KMS-11 (cell line): ENCODE results near the gene AP4S1.

Source experiments
- H2AFZ ChIP-seq: fragments of 200-600 bp; sonication (generic); 2 replicates; pipeline ENCODE4 v1.6.1; 2016; ENCODE audit warnings: antibody characterized with exemption, mixed run types, low read depth
- H3K27ac ChIP-seq: fragments of 200-600 bp; sonication (generic); 2 replicates; pipeline ENCODE4 v1.6.1; 2016; ENCODE audit warnings: mild to moderate bottlenecking, mixed run types
- H3K27me3 ChIP-seq: fragments of 200-600 bp; sonication (generic); 2 replicates; pipeline ENCODE4 v1.6.1; 2017; ENCODE audit warnings: mild to moderate bottlenecking, low read depth, mixed run types, moderate library complexity; ENCODE audit not compliant: insufficient read depth
- H3K36me3 ChIP-seq: fragments of 200-600 bp; sonication (generic); 2 replicates; pipeline ENCODE4 v1.6.1; 2017; ENCODE audit warnings: mild to moderate bottlenecking, mixed run types; ENCODE audit not compliant: insufficient read depth
- H3K4me1 ChIP-seq: fragments of 200-600 bp; sonication (generic); 2 replicates; pipeline ENCODE4 v1.6.1; 2016; ENCODE audit warnings: mild to moderate bottlenecking, low read depth, mixed run types; ENCODE audit not compliant: poor library complexity, severe bottlenecking
- H3K4me2 ChIP-seq: fragments of 200-600 bp; sonication (generic); 2 replicates; pipeline ENCODE4 v1.7.0; 2016; ENCODE audit warnings: mild to moderate bottlenecking, mixed run types
- H3K4me3 ChIP-seq: fragments of 200-600 bp; sonication (generic); IDR thresholded peaks from 2 replicates; pipeline ENCODE4 v1.6.1; 2017; ENCODE audit warnings: low read depth, low read length, mixed read lengths; ENCODE audit not compliant: insufficient read depth
- H3K79me2 ChIP-seq: fragments of 200-600 bp; sonication (generic); 2 replicates; pipeline ENCODE4 v1.6.1; 2016; ENCODE audit warnings: low read depth, mixed run types; ENCODE audit not compliant: insufficient read depth
- H3K9ac ChIP-seq: fragments of 200-600 bp; sonication (generic); 2 replicates; pipeline ENCODE4 v1.6.1; 2016; ENCODE audit warnings: mild to moderate bottlenecking, mixed run types
- H4K20me1 ChIP-seq: fragments of 200-600 bp; sonication (generic); 2 replicates; pipeline ENCODE4 v1.6.1; 2016; ENCODE audit warnings: mild to moderate bottlenecking, mixed run types; ENCODE audit not compliant: insufficient read depth
- CTCF ChIP-seq: fragments of 200-600 bp; sonication (generic); conservative IDR thresholded peaks from 2 replicates; pipeline ENCODE4 v1.6.1; 2017; ENCODE audit warnings: low read depth, mild to moderate bottlenecking, antibody characterized with exemption, low read length, moderate library complexity, mixed read lengths

AP4S1 gene

GRCh38 chr14:30995689-30996088, 29.8 kb upstream of the AP4S1 start:
- Histone ChIP-seq H3K4me2 (no peak overlapping the region), H3K79me2 (peaks cover 43% of the 10 kb centered on the region), H2AFZ (no peak overlapping the region), H4K20me1 (no peaks in the 10 kb centered on the region), H3K4me1 (peaks cover 15% of the 10 kb centered on the region), H3K27ac (no peak overlapping the region), H3K27me3 (no peaks in the 10 kb centered on the region), H3K9ac (no peak overlapping the region), H3K36me3 (no peaks in the 10 kb centered on the region), H3K4me3 (no peak overlapping the region)
- no peak for TF ChIP-seq CTCF

- Histone ChIP-seq H3K36me3 (no peaks in the 10 kb centered on the region), H3K9ac (no peak overlapping the region), H3K79me2 (peaks cover 41% of the 10 kb centered on the region), H2AFZ (no peak overlapping the region), H3K27ac (no peak overlapping the region), H3K4me1 (peaks cover 15% of the 10 kb centered on the region), H4K20me1 (no peaks in the 10 kb centered on the region), H3K4me3 (no peak overlapping the region), H3K27me3 (no peaks in the 10 kb centered on the region), H3K4me2 (no peak overlapping the region)
- no peak for TF ChIP-seq CTCF
Measured at GRCh38 chr14:30996892-30997659, 28.4 kb upstream of the AP4S1 start.

GRCh38 chr14:30998100-30998706, 27.2 kb upstream of the AP4S1 start:
- Histone ChIP-seq H3K27ac (no peak overlapping the region), H3K4me1 (peaks cover 15% of the 10 kb centered on the region), H3K4me2 (no peak overlapping the region), H3K27me3 (no peaks in the 10 kb centered on the region), H3K36me3 (no peaks in the 10 kb centered on the region), H3K4me3 (no peak overlapping the region), H4K20me1 (no peaks in the 10 kb centered on the region), H3K79me2 (peaks cover 41% of the 10 kb centered on the region), H3K9ac (no peak overlapping the region), H2AFZ (no peak overlapping the region)
- TF ChIP-seq CTCF = no peak

- no peak for TF ChIP-seq CTCF
- Histone ChIP-seq H4K20me1 (no peaks in the 10 kb centered on the region), H3K36me3 (no peaks in the 10 kb centered on the region)
Measured at GRCh38 chr14:30999038-30999773, 26.2 kb upstream of the AP4S1 start.

More at GRCh38 chr14:30999038-30999773, 26.2 kb upstream of the AP4S1 start:
- H3K4me1 ChIP-seq = peaks cover 15% of the 10 kb centered on the region
- H3K4me2 ChIP-seq = no peak overlapping the region
- no peak overlapping the region for H3K4me3 ChIP-seq
- no peak overlapping the region for H2AFZ ChIP-seq
- no peak overlapping the region for H3K9ac ChIP-seq
- H3K27ac ChIP-seq = no peak overlapping the region
- peaks cover 36% of the 10 kb centered on the region for H3K79me2 ChIP-seq
- no peaks in the 10 kb centered on the region for H3K27me3 ChIP-seq
